ENCODE measurements around the gene SV2B. TPM values are rescaled to one million over a fixed set of nuclear protein-coding genes. Genes with fewer than 3 reads are reported as not detected.

The SV2B gene
- total and polyA plus RNA-seq, 8 donors: 0.06 to 1.7 (median 0.23) TPM; not detected in 3

DNA sequence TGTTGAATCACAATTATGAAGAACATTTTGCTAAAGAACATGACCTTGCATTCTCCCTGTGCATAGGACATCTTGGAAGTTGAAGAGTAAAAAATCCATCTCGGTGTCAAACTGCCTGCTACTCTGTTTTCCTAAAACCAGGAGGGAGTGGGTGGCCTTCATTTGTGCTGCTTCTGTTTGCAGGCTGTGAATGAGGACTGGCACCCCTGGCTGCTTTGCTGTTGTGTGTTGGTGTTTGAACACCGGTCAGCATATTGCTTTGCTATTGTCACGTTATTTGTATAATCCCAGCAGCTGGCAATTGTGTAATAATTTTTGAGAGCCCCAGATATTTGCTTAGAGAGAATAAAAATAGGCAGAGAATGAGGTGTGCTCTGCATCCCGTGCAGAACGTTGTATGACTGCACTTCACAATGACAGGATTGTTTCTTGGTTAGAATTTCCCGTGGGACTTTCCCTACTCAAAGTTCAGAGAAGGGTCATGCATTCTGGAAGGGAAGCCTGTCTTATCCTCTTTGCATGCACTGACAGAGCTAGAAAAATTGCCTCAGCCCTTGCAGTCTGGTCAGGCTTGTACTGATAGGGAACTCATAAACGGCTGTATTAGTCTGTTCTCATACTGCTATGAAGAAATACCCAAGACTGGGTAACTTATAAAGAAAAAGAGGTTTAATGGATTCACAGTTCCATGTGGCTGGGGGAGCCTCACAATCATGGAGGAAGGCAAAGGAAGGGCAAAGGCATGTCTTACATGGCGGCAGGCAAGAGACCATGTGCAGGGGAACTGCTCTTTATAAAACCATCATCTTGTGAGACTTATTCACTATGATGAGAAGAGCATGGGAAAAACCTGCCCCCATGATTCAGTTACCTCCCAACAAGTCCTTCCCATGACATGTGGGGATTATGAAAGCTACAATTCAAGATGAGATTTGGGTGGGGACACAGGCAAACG is 16.3 kb downstream of the SV2B start:
- intact Hi-C loops (cut with DNase I; ENCODE audit: low total_unique reads): no loop called here
- H3K27ac ChIP-seq: no peak overlapping the region
- no peaks in the 10 kb centered on the region for H3K9me3 ChIP-seq
- peaks cover 0 to 68% (median 0%) of the 10 kb centered on the region in 3 donors for H3K27me3 ChIP-seq
- H3K4me3 ChIP-seq: no peak overlapping the region
- peak in 1 of 2 donors; percentile 75 for DNase-seq
- TF ChIP-seq POLR2AphosphoS5 (IDR thresholded peaks at IDR 0.05): no peak
- TF ChIP-seq, protein P1, sequence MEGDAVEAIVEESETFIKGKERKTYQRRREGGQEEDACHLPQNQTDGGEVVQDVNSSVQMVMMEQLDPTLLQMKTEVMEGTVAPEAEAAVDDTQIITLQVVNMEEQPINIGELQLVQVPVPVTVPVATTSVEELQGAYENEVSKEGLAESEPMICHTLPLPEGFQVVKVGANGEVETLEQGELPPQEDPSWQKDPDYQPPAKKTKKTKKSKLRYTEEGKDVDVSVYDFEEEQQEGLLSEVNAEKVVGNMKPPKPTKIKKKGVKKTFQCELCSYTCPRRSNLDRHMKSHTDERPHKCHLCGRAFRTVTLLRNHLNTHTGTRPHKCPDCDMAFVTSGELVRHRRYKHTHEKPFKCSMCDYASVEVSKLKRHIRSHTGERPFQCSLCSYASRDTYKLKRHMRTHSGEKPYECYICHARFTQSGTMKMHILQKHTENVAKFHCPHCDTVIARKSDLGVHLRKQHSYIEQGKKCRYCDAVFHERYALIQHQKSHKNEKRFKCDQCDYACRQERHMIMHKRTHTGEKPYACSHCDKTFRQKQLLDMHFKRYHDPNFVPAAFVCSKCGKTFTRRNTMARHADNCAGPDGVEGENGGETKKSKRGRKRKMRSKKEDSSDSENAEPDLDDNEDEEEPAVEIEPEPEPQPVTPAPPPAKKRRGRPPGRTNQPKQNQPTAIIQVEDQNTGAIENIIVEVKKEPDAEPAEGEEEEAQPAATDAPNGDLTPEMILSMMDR (IDR thresholded peaks at IDR 0.05): no peak
- TF ChIP-seq POLR2A (IDR thresholded peaks at IDR 0.05): no peak
- no peak for TF ChIP-seq EP300 (IDR thresholded peaks at IDR 0.05)
- no peaks in the 10 kb centered on the region for H3K36me3 ChIP-seq
- WGBS, 5 donors: 26 to 40% (median 34%) methylated on average over 9 of the region's 9 CpGs
- H3K4me1 ChIP-seq: peaks cover 0 to 6% (median 0%) of the 10 kb centered on the region in 4 donors

DNA sequence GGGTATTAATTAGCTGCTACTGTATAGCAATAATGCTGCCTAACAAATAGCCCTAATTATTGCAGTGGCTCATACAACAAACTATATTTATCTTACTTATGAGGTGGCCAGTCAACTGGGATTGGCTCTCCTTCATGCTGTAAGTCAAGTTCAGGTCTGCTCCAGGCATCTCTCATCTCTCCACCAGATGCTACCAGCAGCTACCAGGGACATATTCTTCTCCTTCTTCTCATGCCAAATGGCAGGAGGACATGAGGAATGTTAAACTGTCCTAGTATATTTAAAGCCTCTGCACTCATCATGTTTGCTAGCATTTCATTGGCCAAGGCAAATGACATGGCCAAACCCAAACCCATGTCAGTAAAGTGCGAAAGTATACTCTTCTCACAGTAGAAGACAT is 17.3 kb downstream of the SV2B start:
- DNase-seq: no peak
- WGBS, 5 donors: 84 to 96% (median 89%) methylated on average over 1 of the region's 1 CpG
- intact Hi-C loops (cut with DNase I; ENCODE audit: low total_unique reads): no loop called here
- Histone ChIP-seq H3K27me3 (peaks cover 0 to 65% (median 0%) of the 10 kb centered on the region in 3 donors), H3K4me1 (peaks cover 0 to 6% (median 0%) of the 10 kb centered on the region in 4 donors), H3K4me3 (no peak overlapping the region), H3K36me3 (no peaks in the 10 kb centered on the region), H3K27ac (no peak overlapping the region), H3K9me3 (no peaks in the 10 kb centered on the region)
- no peak for TF ChIP-seq EP300 (IDR thresholded peaks at IDR 0.05)
- no peak for TF ChIP-seq POLR2A (IDR thresholded peaks at IDR 0.05)

DNA sequence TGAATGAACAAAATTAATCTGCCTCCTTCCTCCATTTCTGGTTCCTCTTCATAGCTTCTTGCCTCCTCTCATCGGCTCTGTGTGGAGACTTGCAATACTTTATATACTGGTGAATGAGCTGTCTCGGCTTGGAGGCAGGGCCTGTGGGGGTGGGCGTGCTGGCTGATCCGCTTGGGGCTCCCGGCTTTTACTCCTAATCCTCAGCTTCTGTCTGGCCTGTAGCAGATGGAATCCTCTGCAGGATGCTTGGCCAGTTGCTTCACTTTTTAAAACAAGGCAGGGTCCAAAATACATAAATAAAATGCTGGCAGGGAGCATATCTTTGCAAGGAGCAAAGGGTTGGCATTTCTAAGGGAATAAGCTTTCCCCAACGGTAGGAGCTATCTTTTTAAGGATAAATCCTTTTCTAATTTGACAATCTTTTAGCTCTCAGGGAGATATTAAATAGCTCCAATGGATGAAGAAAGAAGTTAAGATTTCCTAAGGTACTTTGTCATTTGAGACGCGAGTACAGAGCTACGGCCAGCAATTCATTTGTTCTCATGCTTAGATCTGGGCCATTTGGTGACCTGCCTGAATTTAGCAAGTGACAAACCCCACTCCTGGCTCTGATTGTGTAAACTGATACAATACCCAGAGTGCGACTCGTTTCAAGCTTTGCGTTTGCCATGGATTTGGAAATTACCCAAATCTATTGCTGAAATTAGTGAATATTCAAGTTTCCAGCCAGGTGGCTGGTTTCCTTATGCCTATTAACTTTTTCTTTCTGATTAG is 18.9 kb downstream of the SV2B start:
- Histone ChIP-seq H3K27me3 (peaks cover 0 to 52% (median 0%) of the 10 kb centered on the region in 3 donors), H3K27ac (no peak overlapping the region), H3K36me3 (no peaks in the 10 kb centered on the region), H3K4me1 (peaks cover 0 to 6% (median 0%) of the 10 kb centered on the region in 4 donors), H3K9me3 (no peaks in the 10 kb centered on the region), H3K4me3 (no peak overlapping the region)
- no peak for DNase-seq
- 56 to 72% (median 62%) methylated on average over 12 of the region's 12 CpGs for WGBS, 5 donors
- TF ChIP-seq POLR2A (IDR thresholded peaks at IDR 0.05) (no peak), POLR2AphosphoS5 (IDR thresholded peaks at IDR 0.05) (no peak), EP300 (IDR thresholded peaks at IDR 0.05) (no peak)
- TF ChIP-seq, protein P1 (IDR thresholded peaks at IDR 0.05): no peak
- intact Hi-C loops (cut with DNase I; ENCODE audit: low total_unique reads): no loop called here

DNA sequence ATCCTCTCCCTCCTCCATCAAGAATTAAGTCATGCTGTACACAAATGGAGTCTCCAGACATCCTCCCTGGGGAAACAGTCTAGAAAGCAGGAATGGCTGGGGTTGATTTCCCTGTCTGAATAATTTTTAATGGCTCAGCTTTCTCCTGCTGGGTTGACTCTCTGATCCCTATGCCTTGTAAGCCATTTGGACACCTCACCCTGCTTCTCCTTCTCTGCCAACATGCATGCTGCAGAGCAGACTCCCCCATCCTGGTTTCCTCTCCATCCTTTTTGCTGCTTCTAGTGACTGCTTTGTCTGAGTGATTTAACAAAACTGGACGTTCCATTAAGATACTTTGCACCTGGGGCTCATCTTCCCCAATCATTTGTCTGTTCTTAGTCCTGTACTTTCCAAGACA is 22.2 kb downstream of the SV2B start:
- Histone ChIP-seq H3K27ac (no peak overlapping the region), H3K4me3 (no peak overlapping the region), H3K27me3 (peaks cover 0 to 38% (median 2%) of the 10 kb centered on the region in 3 donors), H3K36me3 (no peaks in the 10 kb centered on the region), H3K4me1 (peaks cover 0 to 6% (median 0%) of the 10 kb centered on the region in 4 donors), H3K9me3 (no peaks in the 10 kb centered on the region)
- DNase-seq: no peak
- 59 to 72% (median 71%) methylated on average over 1 of the region's 1 CpG for WGBS, 5 donors
- intact Hi-C loops (cut with DNase I; ENCODE audit: low total_unique reads): no loop called here
- TF ChIP-seq, protein P1 (IDR thresholded peaks at IDR 0.05): no peak
- TF ChIP-seq EP300 (IDR thresholded peaks at IDR 0.05): no peak

Data from stomach (tissue), 9 donors.